GM23338 (cell line): ENCODE results near the gene ZBTB20. TPM values are rescaled to one million over a fixed set of nuclear protein-coding genes. Genes with fewer than 3 reads are reported as not detected.
A peak's percentile ranks its signal among the peaks of the same experiment; 100 is the strongest.

Source experiments
- ATAC-seq: fragments of 200-7000 bp; cut with Tn5 transposase; 3 replicates; pipeline ENCODE4 v1.9.1; 2020
- DNase-seq: peaks from one replicate; pipeline ENCODE4 v3.0.0-alpha.2; 2015; ENCODE audit warnings: low spot score
- H2AFZ ChIP-seq: fragments of 200-600 bp; sonication (generic); 2 replicates; pipeline ENCODE4 v1.8.0; 2016; ENCODE audit warnings: antibody characterized with exemption, mild to moderate bottlenecking, moderate library complexity
- H3F3A ChIP-seq: fragments of 200-600 bp; sonication (generic); replicated peaks from 2 replicates; pipeline ENCODE4 v1.8.0; 2017; ENCODE audit warnings: antibody characterized with exemption, mixed run types, low read depth
- H3K27ac ChIP-seq: fragments of 200-600 bp; sonication (generic); 2 replicates; pipeline ENCODE4 v1.6.1; 2016; ENCODE audit warnings: low read depth
- H3K27me3 ChIP-seq: fragments of 200-600 bp; sonication (generic); 2 replicates; pipeline ENCODE4 v1.8.0; 2016; ENCODE audit warnings: mild to moderate bottlenecking, mixed run types, moderate library complexity; ENCODE audit not compliant: insufficient read depth
- H3K36me3 ChIP-seq: fragments of 200-600 bp; sonication (generic); 2 replicates; pipeline ENCODE4 v1.8.0; 2016; ENCODE audit warnings: mild to moderate bottlenecking; ENCODE audit not compliant: insufficient read depth
- H3K4me1 ChIP-seq: fragments of 200-600 bp; sonication (generic); 2 replicates; pipeline ENCODE4 v1.8.0; 2016; ENCODE audit warnings: mild to moderate bottlenecking, moderate library complexity; ENCODE audit not compliant: insufficient read depth
- H3K4me2 ChIP-seq: fragments of 200-600 bp; sonication (generic); 2 replicates; pipeline ENCODE4 v1.7.1; 2017; ENCODE audit warnings: mixed run types
- H3K4me3 ChIP-seq: fragments of 200-600 bp; sonication (generic); 2 replicates; pipeline ENCODE4 v1.6.1; 2016; ENCODE audit warnings: mixed run types
- H3K79me2 ChIP-seq: fragments of 200-600 bp; sonication (generic); replicated peaks from 2 replicates; pipeline ENCODE4 v1.8.0; 2017; ENCODE audit warnings: mild to moderate bottlenecking; ENCODE audit not compliant: insufficient read depth
- H3K9me2 ChIP-seq: fragments of 200-600 bp; sonication (generic); 2 replicates; pipeline ENCODE4 v1.8.0; 2017; ENCODE audit not compliant: insufficient read depth
- H4K20me1 ChIP-seq: fragments of 200-600 bp; sonication (generic); replicated peaks from 2 replicates; pipeline ENCODE4 v1.8.0; 2017; ENCODE audit warnings: mild to moderate bottlenecking; ENCODE audit not compliant: insufficient read depth
- H3K27ac Mint-ChIP-seq: 2 replicates; pipeline ENCODE4 v1.8.0; 2020; ENCODE audit warnings: inconsistent platforms, mild to moderate bottlenecking, moderate library complexity, mixed read lengths
- H3K27me3 Mint-ChIP-seq: 3 replicates; pipeline ENCODE4 v1.8.0; 2022; ENCODE audit warnings: low read depth, mild to moderate bottlenecking, moderate library complexity, mixed read lengths, inconsistent platforms; ENCODE audit not compliant: insufficient read depth, poor library complexity
- H3K36me3 Mint-ChIP-seq: 3 replicates; pipeline ENCODE4 v1.8.0; 2021; ENCODE audit warnings: low read depth, mild to moderate bottlenecking, inconsistent platforms, moderate library complexity, mixed read lengths
- H3K4me1 Mint-ChIP-seq: 3 replicates; pipeline ENCODE4 v1.8.0; 2020; ENCODE audit warnings: mild to moderate bottlenecking, inconsistent platforms, mixed read lengths
- H3K4me3 Mint-ChIP-seq: 3 replicates; pipeline ENCODE4 v1.8.0; 2021; ENCODE audit warnings: moderate library complexity, mild to moderate bottlenecking, inconsistent platforms, mixed read lengths
- H3K9me3 Mint-ChIP-seq: 3 replicates; pipeline ENCODE4 v1.8.0; 2020; ENCODE audit warnings: moderate library complexity, mild to moderate bottlenecking, inconsistent platforms, mixed read lengths
- CREB1 ChIP-seq: fragments of 250-450 bp; sonication (Bioruptor Pico); IDR thresholded peaks from 2 replicates; pipeline ENCODE4 v1.5.0; 2020; ENCODE audit warnings: low read depth, mild to moderate bottlenecking, moderate library complexity
- CTCF ChIP-seq, 2 experiments: fragments of 200-600 bp in 1 of 2; sonication (generic) in 1 of 2; conservative IDR thresholded peaks; 2 replicates each; pipeline versions ENCODE4 v1.5.1 to v1.6.1; 2016 to 2017; ENCODE audit warnings: antibody characterized with exemption in 2 of 2, low read depth in 2 of 2, mild to moderate bottlenecking in 2 of 2, moderate library complexity in 1 of 2
- ETS1 ChIP-seq: IDR thresholded peaks from 2 replicates; pipeline ENCODE4 v1.6.1; 2016; ENCODE audit warnings: antibody characterized with exemption
- EZH2phosphoT487 ChIP-seq: fragments of 200-600 bp; sonication (generic); IDR thresholded peaks from one replicate; pipeline ENCODE4 v1.8.1; 2018; ENCODE audit warnings: antibody characterized with exemption; ENCODE audit not compliant: unreplicated experiment
- JUNB ChIP-seq: IDR thresholded peaks from one replicate; pipeline ENCODE4 v1.6.1; 2016; ENCODE audit warnings: antibody characterized with exemption; ENCODE audit not compliant: unreplicated experiment
- ZNF114 ChIP-seq: fragments of 250-450 bp; sonication (Bioruptor Pico); IDR thresholded peaks from 2 replicates; pipeline ENCODE4 v1.5.0; 2020; ENCODE audit warnings: mild to moderate bottlenecking, moderate library complexity
- polyA plus RNA-seq: library from polyadenylated mRNA; unstranded; fragments of >200 nt; fragmentation: Nextera tagmentation; extraction: Ambion mirVana; gene quantifications from 2 replicates; pipeline ENCODE4 v1.2.1, GENCODE V29; 2016
- total RNA-seq: library from RNA; depleted of rRNA; stranded (reverse); fragments of >200 nt; shearing (Covaris generic); gene quantifications from 2 replicates; pipeline ENCODE4 v1.2.3, GENCODE V29; 2014

The ZBTB20 gene
- total and polyA plus RNA-seq, 2 experiments from 2014 or later: 2.0 to 3.3 TPM

GRCh38 chr3:114700637-114701234 lies 446.4 kb downstream of the ZBTB20 start:
- Histone ChIP-seq H3K4me1 (peaks cover 25% of the 10 kb centered on the region), H3K4me2 (peak overlapping the region; percentile 41; the same call in 1 of the 2 replicates), H3K27me3 (no peaks in the 10 kb centered on the region), H3K9me2 (no peaks in the 10 kb centered on the region), H4K20me1 (no peaks in the 10 kb centered on the region), H3K36me3 (no peaks in the 10 kb centered on the region), H3K79me2 (no peaks in the 10 kb centered on the region), H3K27ac (no peak overlapping the region), H3K4me3 (no peak overlapping the region), H2AFZ (peak overlapping the region; percentile 60; the same call in 1 of the 2 replicates), H3F3A (no peaks in the 10 kb centered on the region)
- Mint-ChIP-seq H3K36me3 (no peaks in the 10 kb centered on the region), H3K9me3 (no peaks in the 10 kb centered on the region), H3K4me3 (no peak overlapping the region), H3K27ac (peak overlapping the region; percentile 13; the same call in 1 of the 2 replicates), H3K27me3 (no peaks in the 10 kb centered on the region), H3K4me1 (peaks cover 35% of the 10 kb centered on the region)
- DNase-seq (no peak), ATAC-seq (no peak)
- TF ChIP-seq CREB1 (CRISPR knock-in tag): no peak

GRCh38 chr3:114698146-114699105 lies 448.7 kb downstream of the ZBTB20 start:
- H3F3A ChIP-seq: no peaks in the 10 kb centered on the region
- H4K20me1 ChIP-seq: no peaks in the 10 kb centered on the region
- H3K4me2 ChIP-seq: no peak overlapping the region
- Mint-ChIP-seq H3K9me3 (no peaks in the 10 kb centered on the region), H3K4me3 (no peak overlapping the region), H3K27ac (no peak overlapping the region), H3K27me3 (no peaks in the 10 kb centered on the region), H3K36me3 (no peaks in the 10 kb centered on the region), H3K4me1 (peaks cover 53% of the 10 kb centered on the region)
- H3K79me2 ChIP-seq: no peaks in the 10 kb centered on the region
- peaks cover 44% of the 10 kb centered on the region for H3K4me1 ChIP-seq
- H3K4me3 ChIP-seq: no peak overlapping the region
- ATAC-seq: peak; percentile 60
- no peak overlapping the region for H3K27ac ChIP-seq
- no peaks in the 10 kb centered on the region for H3K27me3 ChIP-seq
- H3K9me2 ChIP-seq: no peaks in the 10 kb centered on the region
- DNase-seq: peak; percentile 14
- TF ChIP-seq CTCF (conservative IDR thresholded peaks at IDR 0.05; ENCODE audit: low read depth in 2 of 2): peak in 1 of 2 experiments; percentile 49; a peak in 2 of 4 replicates
- no peak for TF ChIP-seq ZNF114 (CRISPR knock-in tag)
- H3K36me3 ChIP-seq: no peaks in the 10 kb centered on the region
- H2AFZ ChIP-seq: no peak overlapping the region

GRCh38 chr3:114697401-114697800 lies 449.7 kb downstream of the ZBTB20 start:
- DNase-seq: no peak
- no peaks in the 10 kb centered on the region for H3K36me3 ChIP-seq
- H3K27me3 Mint-ChIP-seq: no peaks in the 10 kb centered on the region
- H3K27me3 ChIP-seq: no peaks in the 10 kb centered on the region
- H3K4me3 ChIP-seq: no peak overlapping the region
- H2AFZ ChIP-seq: no peak overlapping the region
- H3K4me2 ChIP-seq: no peak overlapping the region
- H3K36me3 Mint-ChIP-seq: no peaks in the 10 kb centered on the region
- H3K27ac Mint-ChIP-seq: no peak overlapping the region
- no peaks in the 10 kb centered on the region for H3K9me2 ChIP-seq
- H3F3A ChIP-seq: no peaks in the 10 kb centered on the region
- H3K79me2 ChIP-seq: no peaks in the 10 kb centered on the region
- no peak overlapping the region for H3K4me3 Mint-ChIP-seq
- ATAC-seq: no peak
- no peaks in the 10 kb centered on the region for H3K9me3 Mint-ChIP-seq
- H4K20me1 ChIP-seq: no peaks in the 10 kb centered on the region
- H3K27ac ChIP-seq: no peak overlapping the region
- peaks cover 44% of the 10 kb centered on the region for H3K4me1 ChIP-seq
- peaks cover 56% of the 10 kb centered on the region for H3K4me1 Mint-ChIP-seq
- TF ChIP-seq ZNF114 (CRISPR knock-in tag): no peak
- no peak for TF ChIP-seq EZH2phosphoT487
- no peak for TF ChIP-seq CTCF (conservative IDR thresholded peaks at IDR 0.05; ENCODE audit: low read depth in 2 of 2)
- no peak for TF ChIP-seq JUNB
- no peak for TF ChIP-seq ETS1
- no peak for TF ChIP-seq CREB1 (CRISPR knock-in tag)
